ENCODE measurements around the gene NACC2. TPM values are rescaled to one million over a fixed set of nuclear protein-coding genes. Genes with fewer than 3 reads are reported as not detected.

NACC2 gene
- total RNA-seq, 4 donors from 2014 or later = 10.4 to 21.6 (median 12.8) TPM

DNA sequence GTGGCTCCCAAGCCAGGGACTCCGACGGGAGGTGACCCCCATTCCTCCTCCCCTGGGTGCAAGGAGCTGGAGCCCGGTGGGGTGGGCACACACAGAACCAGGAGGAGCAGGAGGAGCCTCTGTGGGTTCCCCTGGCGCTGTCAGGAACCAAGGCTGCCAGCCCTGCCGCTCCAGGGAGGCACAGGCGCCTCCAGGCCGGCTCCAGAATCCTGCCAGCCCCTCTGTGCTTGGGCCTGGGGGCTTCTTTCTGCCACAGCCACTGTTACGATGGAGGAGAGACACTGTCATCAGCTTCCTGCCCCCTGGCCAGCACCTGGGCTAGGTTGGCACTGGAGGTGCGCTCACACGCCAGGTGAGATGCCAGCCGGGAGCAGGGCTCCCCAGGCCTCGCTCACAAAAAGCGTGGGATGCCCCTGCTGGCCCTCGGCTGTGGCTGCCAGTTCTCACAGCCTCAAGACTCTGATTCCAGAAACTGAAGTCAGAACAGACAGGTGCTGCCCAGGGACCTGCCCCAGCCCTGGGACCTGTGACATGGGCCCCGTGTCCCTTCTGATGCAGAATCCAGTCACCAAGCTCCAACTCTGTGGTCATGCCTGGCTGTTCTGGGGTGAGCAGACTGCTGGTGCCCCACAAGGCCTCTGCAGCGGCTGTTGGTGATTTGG lies 96.5 kb downstream of the NACC2 start:
- WGBS, 2 donors = 71 to 100% methylated on average over 1 to 2 of the region's 16 CpGs

GRCh38 chr9:135998016-135998380 lies 97.1 kb downstream of the NACC2 start:
- no peak for DNase-seq
- intact Hi-C loops (cut with DNase I) = no loop called here
- TF ChIP-seq CTCF (IDR thresholded peaks at IDR 0.05) = no peak
- no peak for TF ChIP-seq POLR2A (IDR thresholded peaks at IDR 0.05)

More for the DNA sequence above, 96.5 kb downstream of the NACC2 start:
- Histone ChIP-seq H3K27me3 (peaks cover 0 to 6% (median 0%) of the 10 kb centered on the region in 4 donors), H3K27ac (no peak overlapping the region), H3K4me1 (peaks cover 11 to 24% (median 12%) of the 10 kb centered on the region in 3 donors), H3K9me3 (no peaks in the 10 kb centered on the region), H3K4me3 (no peak overlapping the region), H3K36me3 (no peaks in the 10 kb centered on the region)
- intact Hi-C loops (cut with DNase I) = no loop called here
- no peak for DNase-seq
- TF ChIP-seq CTCF (IDR thresholded peaks at IDR 0.05) = no peak
- TF ChIP-seq POLR2A (IDR thresholded peaks at IDR 0.05) = no peak

GRCh38 chr9:135997090-135998015 lies 97.7 kb downstream of the NACC2 start:
- no peak for TF ChIP-seq POLR2A (IDR thresholded peaks at IDR 0.05)
- no peak for TF ChIP-seq CTCF (IDR thresholded peaks at IDR 0.05)
- Histone ChIP-seq H3K36me3 (no peaks in the 10 kb centered on the region), H3K4me1 (peaks cover 17 to 26% (median 18%) of the 10 kb centered on the region in 3 donors), H3K27ac (no peak overlapping the region), H3K9me3 (no peaks in the 10 kb centered on the region), H3K27me3 (peaks cover 0 to 17% (median 0%) of the 10 kb centered on the region in 4 donors), H3K4me3 (no peak overlapping the region)
- no peak for DNase-seq
- intact Hi-C loops (cut with DNase I) = no loop called here
- 62 to 81% methylated on average over 18 to 20 of the region's 34 CpGs for WGBS, 2 donors

More at GRCh38 chr9:135998016-135998380, 97.1 kb downstream of the NACC2 start:
- no peak overlapping the region for H3K4me3 ChIP-seq
- no peaks in the 10 kb centered on the region for H3K9me3 ChIP-seq
- H3K27me3 ChIP-seq = peaks cover 0 to 11% (median 0%) of the 10 kb centered on the region in 4 donors
- peaks cover 11 to 24% (median 12%) of the 10 kb centered on the region in 3 donors for H3K4me1 ChIP-seq
- no peaks in the 10 kb centered on the region for H3K36me3 ChIP-seq
- WGBS, 2 donors = 95% methylated on average over 4 of the region's 10 CpGs; no CpG with 5 or more reads in 1 of the 2 donors
- no peak overlapping the region for H3K27ac ChIP-seq

- no peak for DNase-seq
- Histone ChIP-seq H3K27me3 (peaks cover 0 to 20% (median 0%) of the 10 kb centered on the region in 4 donors), H3K4me1 (peaks cover 22 to 41% (median 25%) of the 10 kb centered on the region in 3 donors), H3K27ac (no peak overlapping the region), H3K4me3 (no peak overlapping the region), H3K36me3 (no peaks in the 10 kb centered on the region), H3K9me3 (no peaks in the 10 kb centered on the region)
- TF ChIP-seq CTCF (IDR thresholded peaks at IDR 0.05) = no peak
- TF ChIP-seq POLR2A (IDR thresholded peaks at IDR 0.05) = no peak
- intact Hi-C loops (cut with DNase I) = no loop called here
- WGBS, 2 donors = 86 to 93% methylated on average over 7 to 14 of the region's 21 CpGs
Measured at GRCh38 chr9:135995816-135996215, 99.3 kb downstream of the NACC2 start.
